Adrenal gland (tissue), 12 donors: ENCODE measurements around the gene VPS11. TPM values are rescaled to one million over a fixed set of nuclear protein-coding genes. Genes with fewer than 3 reads are reported as not detected.

Experiments used
- DNase-seq, 7 donors: peaks; one replicate each; pipeline ENCODE4 v3.0.0-alpha.2; 2019 to 2020
- H3K27ac ChIP-seq, 5 donors: fragments of 200-600 bp; sonication (generic) in 4 of 5; 1 replicate in 3 of 5; 2 replicates in 2 of 5; pipeline versions ENCODE4 v1.5.1 to v1.8.0; 2016 to 2020; ENCODE audit warnings: mild to moderate bottlenecking in 1 of 5
- H3K27me3 ChIP-seq: fragments of 200-600 bp; 2 replicates; pipeline ENCODE4 v1.8.0; 2021
- H3K36me3 ChIP-seq, 2 donors: fragments of 200-600 bp; replicated peaks in 1 of 2; 1 replicate in 1 of 2; 2 replicates in 1 of 2; pipeline versions ENCODE4 v1.5.1 to v1.8.0; 2018 to 2022
- H3K4me1 ChIP-seq, 2 donors: fragments of 200-600 bp; replicated peaks in 1 of 2; 1 replicate in 1 of 2; 2 replicates in 1 of 2; pipeline versions ENCODE4 v1.5.1 to v1.8.0; 2018 to 2021
- H3K4me3 ChIP-seq, 4 donors: fragments of 200-600 bp; sonication (generic) in 3 of 4; one replicate each; pipeline ENCODE4 v1.5.1; 2016 to 2018
- H3K9me3 ChIP-seq, 3 donors: fragments of 200-600 bp; sonication (generic) in 1 of 3; replicated peaks in 1 of 3; 1 replicate in 2 of 3; 2 replicates in 1 of 3; pipeline versions ENCODE4 v1.5.1 to v1.8.0; 2016 to 2021
- POLR2A ChIP-seq, 2 donors: fragments of 450-650 bp; IDR thresholded peaks; one replicate each; pipeline ENCODE4 v1.6.1; 2017; ENCODE audit warnings: antibody characterized with exemption in 2 of 2, mild to moderate bottlenecking in 2 of 2, moderate library complexity in 1 of 2
- WGBS, 4 donors: extraction: QIAGEN DNeasy Blood & Tissue Kit in 2 of 4; methylation state at CpG; one replicate each; pipeline versions ENCODE4 v1.1.5 to v1.1.7; 2013 to 2017; 5-methylcytosine and 5-hydroxymethylcytosine counted together
- intact Hi-C, 2 donors: fragments of 100-400 bp; cut with DNase I; formaldehyde crosslinking; loops; one replicate each; pipeline versions ENCODE4 v1.14.1 to v1.15.0; 2022 to 2023
- polyA plus RNA-seq, 3 donors: library from polyadenylated mRNA; stranded (reverse); fragments of 200-250 nt in 2 of 3; fragments of 350-450 nt in 1 of 3; fragmentation: Illumina TruSeq in 1 of 3; extraction: RNeasy Lipid Tissue Mini Kit (QIAGEN cat#74804) in 1 of 3; gene quantifications; one replicate each; pipeline ENCODE4 v1.2.3, GENCODE V29; 2013 to 2014
- total RNA-seq, 9 donors: library from RNA; depleted of rRNA in 4 of 9; stranded (reverse); fragments of >200 nt in 4 of 9; fragments of 120-200 nt in 1 of 9; fragmentation: NEBNext Ultra II Directional in 1 of 9; extraction: Animal tissue kit (Norgen Biotek cat#: 25700) in 1 of 9; gene quantifications; one replicate each; pipeline versions ENCODE4 v1.1.0 to v1.2.4, GENCODE V29; 2013 to 2023
- TF ChIP-seq, protein P1 (sequence below), 6 experiments: fragments of 450-650 bp in 4 of 6; fragments of 200-600 bp in 2 of 6; sonication (generic) in 1 of 6; IDR thresholded peaks; 1 replicate in 5 of 6; 2 replicates in 1 of 6; pipeline versions ENCODE4 v1.5.1 to v1.8.0; 2016 to 2021; ENCODE audit warnings: antibody characterized with exemption in 6 of 6, mild to moderate bottlenecking in 2 of 6, moderate library complexity in 1 of 6
- donor health status: healthy with polysubstance abuse.
- donor health status: Bipolar disorder and iron deficiency.
- donor health status: DM: yes; HTN: yes; CAD: no.
- donor health status: DM: no; HTN: no; CAD: no.
- donor health status: DM: no; HTN: no; CAD: no.
- donor health status: DM: yes; HTN: yes; CAD: no.

VPS11 gene
- total and polyA plus RNA-seq, 12 donors: 32.8 to 146 (median 57.0) TPM

DNA sequence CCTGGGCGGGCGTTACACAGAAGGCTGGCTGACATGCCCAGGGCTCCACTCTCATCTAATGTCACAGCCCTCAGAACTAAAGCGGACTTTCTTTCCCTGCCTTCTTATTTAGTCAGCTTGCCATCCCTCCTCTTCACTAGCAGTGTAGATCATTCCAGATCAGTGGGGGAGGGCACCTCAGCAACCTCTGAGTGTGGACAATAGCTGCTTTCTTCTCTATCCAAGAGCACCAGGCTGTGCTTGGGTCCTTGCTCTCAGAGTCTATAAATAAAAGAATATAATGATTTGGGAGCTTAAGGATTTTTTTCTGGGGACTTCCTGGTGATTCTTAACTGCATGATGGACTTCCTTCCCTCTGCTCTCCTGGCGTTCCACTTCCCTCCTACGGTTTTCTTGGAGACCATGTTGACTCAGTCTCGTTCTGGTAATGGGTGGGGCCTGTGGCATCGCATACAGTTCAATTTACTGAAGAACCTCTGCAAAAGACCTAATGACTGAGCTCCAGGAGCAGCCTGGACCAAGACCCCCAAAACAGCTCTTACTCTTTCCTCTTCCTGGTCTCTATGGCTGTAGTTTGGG, 14.2 kb downstream of the VPS11 start:
- WGBS, 4 donors: 74 to 75% (median 75%) methylated on average over 7 of the region's 7 CpGs
- peaks cover 0 to 59% of the 10 kb centered on the region in 2 donors for H3K36me3 ChIP-seq
- H3K27ac ChIP-seq: no peak overlapping the region
- H3K9me3 ChIP-seq: no peaks in the 10 kb centered on the region
- intact Hi-C loops: no loop called here
- H3K4me3 ChIP-seq: no peak overlapping the region
- no peak for DNase-seq
- H3K4me1 ChIP-seq: peaks cover 6 to 14% of the 10 kb centered on the region in 2 donors
- TF ChIP-seq, protein P1, sequence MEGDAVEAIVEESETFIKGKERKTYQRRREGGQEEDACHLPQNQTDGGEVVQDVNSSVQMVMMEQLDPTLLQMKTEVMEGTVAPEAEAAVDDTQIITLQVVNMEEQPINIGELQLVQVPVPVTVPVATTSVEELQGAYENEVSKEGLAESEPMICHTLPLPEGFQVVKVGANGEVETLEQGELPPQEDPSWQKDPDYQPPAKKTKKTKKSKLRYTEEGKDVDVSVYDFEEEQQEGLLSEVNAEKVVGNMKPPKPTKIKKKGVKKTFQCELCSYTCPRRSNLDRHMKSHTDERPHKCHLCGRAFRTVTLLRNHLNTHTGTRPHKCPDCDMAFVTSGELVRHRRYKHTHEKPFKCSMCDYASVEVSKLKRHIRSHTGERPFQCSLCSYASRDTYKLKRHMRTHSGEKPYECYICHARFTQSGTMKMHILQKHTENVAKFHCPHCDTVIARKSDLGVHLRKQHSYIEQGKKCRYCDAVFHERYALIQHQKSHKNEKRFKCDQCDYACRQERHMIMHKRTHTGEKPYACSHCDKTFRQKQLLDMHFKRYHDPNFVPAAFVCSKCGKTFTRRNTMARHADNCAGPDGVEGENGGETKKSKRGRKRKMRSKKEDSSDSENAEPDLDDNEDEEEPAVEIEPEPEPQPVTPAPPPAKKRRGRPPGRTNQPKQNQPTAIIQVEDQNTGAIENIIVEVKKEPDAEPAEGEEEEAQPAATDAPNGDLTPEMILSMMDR (IDR thresholded peaks at IDR 0.05): no peak
- no peak for TF ChIP-seq POLR2A (IDR thresholded peaks at IDR 0.05)
- no peaks in the 10 kb centered on the region for H3K27me3 ChIP-seq

DNA sequence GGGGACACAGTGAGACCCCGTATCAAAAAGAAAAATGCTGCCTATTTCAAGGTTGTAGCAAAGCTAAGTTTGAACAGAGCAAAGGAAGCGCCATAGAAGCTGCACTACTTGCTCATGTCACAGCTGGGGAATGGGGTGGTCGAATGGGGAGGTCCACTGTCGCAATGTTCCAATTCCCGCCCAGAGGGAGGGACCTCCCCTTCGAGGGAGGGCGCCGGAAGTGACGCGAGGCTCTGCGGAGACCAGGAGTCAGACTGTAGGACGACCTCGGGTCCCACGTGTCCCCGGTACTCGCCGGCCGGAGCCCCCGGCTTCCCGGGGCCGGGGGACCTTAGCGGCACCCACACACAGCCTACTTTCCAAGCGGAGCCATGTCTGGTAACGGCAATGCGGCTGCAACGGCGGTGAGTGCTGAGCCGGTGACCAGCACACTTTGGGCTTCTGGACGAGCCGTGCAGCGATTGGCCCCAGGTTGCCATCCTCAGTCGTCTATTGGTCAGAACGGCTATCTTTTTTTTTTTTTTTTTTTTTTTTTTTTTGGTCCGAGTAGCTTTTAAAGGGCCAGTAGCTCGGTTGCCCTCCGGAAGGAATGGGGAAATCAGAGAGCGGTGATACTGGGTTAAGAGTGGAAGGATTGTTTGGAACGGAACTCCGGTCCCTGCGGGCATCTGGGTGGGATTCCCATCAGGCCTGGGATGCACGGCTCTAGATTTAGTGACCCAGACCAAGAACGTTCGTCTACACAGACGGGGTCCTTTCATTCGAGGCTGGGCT, 17.2 kb downstream of the VPS11 start, which contains the start of gene HMBS:
Gene HMBS, plus strand, starts transcription at position 219 of the 774 bp plus-strand sequence. Its CDS starts 153 bp downstream, at position 372.
- peak; percentile 89 to 97 (median 95) for DNase-seq
- H3K4me1 ChIP-seq: peaks cover 6 to 14% of the 10 kb centered on the region in 2 donors
- peak within 1 kb of the TSS; percentile 79 to 98 (median 84) for H3K27ac ChIP-seq
- 0 to 2% (median 1%) methylated on average over 28 to 45 of the region's 45 CpGs for WGBS, 4 donors
- peak within 1 kb of the TSS in 3 of 4 donors; percentile 75 to 84 (median 76) for H3K4me3 ChIP-seq
- H3K27me3 ChIP-seq: no peaks in the 10 kb centered on the region
- peaks cover 0 to 28% of the 10 kb centered on the region in 2 donors for H3K36me3 ChIP-seq
- TF ChIP-seq, protein P1 (IDR thresholded peaks at IDR 0.05): no peak
- TF ChIP-seq POLR2A (IDR thresholded peaks at IDR 0.05): peak in 1 of 2 donors; percentile 69
- no peaks in the 10 kb centered on the region for H3K9me3 ChIP-seq
- intact Hi-C loops: no loop called here

DNA sequence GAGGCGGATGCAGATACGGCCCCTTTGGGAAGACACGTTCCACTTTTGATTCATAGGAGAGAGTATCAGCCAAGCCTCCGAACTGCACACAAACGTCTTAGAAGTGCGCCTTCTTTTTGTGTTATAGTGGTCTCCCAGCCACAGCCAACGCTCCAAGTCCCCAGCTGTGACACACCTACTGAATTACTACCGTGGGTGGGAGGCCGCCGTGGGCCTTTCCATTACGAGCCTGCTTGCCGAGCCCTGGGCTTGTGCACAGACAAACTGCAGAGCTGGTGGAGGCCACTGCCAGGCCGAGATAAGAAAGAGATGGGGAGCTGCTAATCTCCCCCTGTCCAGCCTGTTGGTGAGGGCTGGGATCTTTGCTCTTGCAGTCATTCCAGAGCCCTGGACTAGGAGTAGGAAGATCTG, 17.8 kb downstream of the VPS11 start:
- Histone ChIP-seq H3K36me3 (peaks cover 0 to 22% of the 10 kb centered on the region in 2 donors), H3K9me3 (no peaks in the 10 kb centered on the region), H3K27ac (peak overlapping the region; percentile 20 to 98 (median 84)), H3K27me3 (no peaks in the 10 kb centered on the region), H3K4me3 (peak overlapping the region in 3 of 4 donors; percentile 75 to 84 (median 76)), H3K4me1 (peaks cover 6 to 14% of the 10 kb centered on the region in 2 donors)
- intact Hi-C loops: no loop called here
- TF ChIP-seq, protein P1 (IDR thresholded peaks at IDR 0.05): no peak
- TF ChIP-seq POLR2A (IDR thresholded peaks at IDR 0.05): no peak
- peak in 1 of 7 donors; percentile 32 for DNase-seq
- WGBS, 4 donors: 0 to 2% (median 1%) methylated on average over 9 to 13 of the region's 13 CpGs

DNA sequence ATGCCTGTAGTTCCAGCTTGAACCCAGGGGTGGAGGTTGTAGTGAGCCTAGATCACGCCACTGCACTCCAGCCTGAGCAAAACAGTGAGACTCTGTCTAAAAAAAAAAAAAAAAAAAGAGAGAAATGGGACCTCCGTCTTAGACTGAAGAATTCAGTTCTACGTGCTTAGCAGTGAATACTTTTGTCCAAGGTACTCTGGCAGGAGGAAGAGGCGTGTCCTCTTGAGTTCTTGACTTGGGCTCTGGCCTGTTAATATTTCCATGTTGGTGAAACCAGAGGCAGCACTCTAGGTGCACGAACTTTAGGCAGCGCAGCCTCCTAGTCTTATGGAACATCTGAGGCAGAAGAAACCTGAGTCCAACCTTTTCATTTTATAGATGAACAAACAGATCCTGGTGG, 19.5 kb downstream of the VPS11 start:
- Histone ChIP-seq H3K4me3 (no peak overlapping the region), H3K27ac (no peak overlapping the region), H3K4me1 (peaks cover 6 to 14% of the 10 kb centered on the region in 2 donors), H3K36me3 (peaks cover 0 to 6% of the 10 kb centered on the region in 2 donors), H3K9me3 (no peaks in the 10 kb centered on the region), H3K27me3 (no peaks in the 10 kb centered on the region)
- intact Hi-C loops: no loop called here
- TF ChIP-seq, protein P1 (IDR thresholded peaks at IDR 0.05): no peak
- no peak for TF ChIP-seq POLR2A (IDR thresholded peaks at IDR 0.05)
- WGBS, 4 donors: 79 to 90% (median 90%) methylated on average over 6 of the region's 6 CpGs
- no peak for DNase-seq
